HG03064 (cell line): ENCODE results near the gene KRT79.

Experiments
- ATAC-seq: cut with Tn5 transposase; IDR thresholded peaks from one replicate; pipeline ENCODE4 v1.9.1; 2021; ENCODE audit warnings: low read depth; ENCODE audit not compliant: unreplicated experiment

The KRT79 gene

DNA sequence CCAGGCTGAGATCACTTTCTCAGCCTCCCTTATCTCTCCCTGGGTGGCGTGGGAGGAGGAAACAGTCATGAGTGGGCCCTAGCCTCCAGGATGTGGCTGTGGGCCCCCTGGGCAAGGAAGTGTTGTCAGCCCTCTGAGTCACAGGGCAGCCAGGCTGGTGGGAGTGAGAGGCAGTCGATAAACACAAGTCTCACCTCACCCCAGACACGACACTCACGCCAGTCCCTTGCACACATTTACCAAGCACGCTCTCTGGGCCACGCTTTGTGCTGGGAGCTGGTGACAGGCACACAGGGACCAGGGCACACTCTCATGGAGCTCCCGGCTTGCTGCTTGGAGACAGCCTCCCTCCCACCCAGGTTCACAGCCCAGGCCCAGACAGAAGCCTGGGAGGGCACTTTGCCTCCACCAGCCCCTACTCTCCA is 1.9 kb upstream of the KRT79 start:
- ATAC-seq: no peak

DNA sequence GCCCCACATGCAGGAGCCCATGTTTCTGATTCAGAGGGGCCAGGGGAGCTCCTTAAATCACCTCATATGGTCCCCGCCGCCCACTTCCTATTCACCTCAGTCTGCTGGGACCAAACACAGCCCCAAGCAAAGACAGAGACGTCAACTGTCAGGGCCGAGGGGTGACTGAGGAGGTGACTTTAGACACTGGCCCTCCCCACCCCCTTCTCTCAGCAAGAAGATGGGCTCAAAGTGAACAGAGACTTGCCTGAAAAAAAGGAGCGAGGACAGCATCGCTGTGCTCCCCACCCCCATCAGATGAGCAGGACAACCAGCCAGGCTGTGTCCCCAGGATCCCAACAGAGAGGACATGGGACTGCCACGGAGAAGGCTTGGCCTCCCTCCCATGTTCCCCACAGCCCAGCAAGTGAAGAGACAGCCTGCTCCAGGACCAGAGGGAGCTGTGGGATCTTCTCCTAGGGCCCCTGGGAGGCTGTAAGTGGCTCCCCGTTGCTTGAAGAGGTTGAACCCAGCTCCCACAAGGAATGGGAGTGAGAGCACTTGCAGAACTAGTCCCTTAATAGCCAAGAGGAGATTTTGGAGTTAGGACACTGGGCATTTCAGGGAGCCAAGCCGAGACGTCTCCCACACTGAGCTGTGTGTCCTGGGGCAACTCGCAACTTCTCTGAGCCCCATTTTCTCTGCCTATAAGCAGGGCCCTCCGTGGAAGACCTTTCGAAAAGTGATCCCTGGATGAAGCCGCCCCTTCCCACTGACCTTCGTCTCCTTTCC is 1.3 kb upstream of the KRT79 start:
- ATAC-seq: no peak

DNA sequence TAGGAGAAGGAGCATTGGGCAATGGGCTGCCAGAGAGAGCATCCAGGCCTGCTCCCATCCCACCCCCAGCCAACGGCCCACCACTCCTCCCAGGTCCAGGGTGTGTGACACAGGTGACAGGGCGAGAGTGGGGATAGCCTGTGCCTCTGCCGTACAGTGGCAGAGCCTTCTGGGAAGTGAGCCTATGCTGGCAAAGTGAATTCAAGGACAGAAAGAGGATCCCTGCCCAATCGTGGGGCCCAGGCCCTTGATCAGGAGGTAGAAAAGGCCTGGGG is 553 bp upstream of the KRT79 start:
- ATAC-seq: no peak

DNA sequence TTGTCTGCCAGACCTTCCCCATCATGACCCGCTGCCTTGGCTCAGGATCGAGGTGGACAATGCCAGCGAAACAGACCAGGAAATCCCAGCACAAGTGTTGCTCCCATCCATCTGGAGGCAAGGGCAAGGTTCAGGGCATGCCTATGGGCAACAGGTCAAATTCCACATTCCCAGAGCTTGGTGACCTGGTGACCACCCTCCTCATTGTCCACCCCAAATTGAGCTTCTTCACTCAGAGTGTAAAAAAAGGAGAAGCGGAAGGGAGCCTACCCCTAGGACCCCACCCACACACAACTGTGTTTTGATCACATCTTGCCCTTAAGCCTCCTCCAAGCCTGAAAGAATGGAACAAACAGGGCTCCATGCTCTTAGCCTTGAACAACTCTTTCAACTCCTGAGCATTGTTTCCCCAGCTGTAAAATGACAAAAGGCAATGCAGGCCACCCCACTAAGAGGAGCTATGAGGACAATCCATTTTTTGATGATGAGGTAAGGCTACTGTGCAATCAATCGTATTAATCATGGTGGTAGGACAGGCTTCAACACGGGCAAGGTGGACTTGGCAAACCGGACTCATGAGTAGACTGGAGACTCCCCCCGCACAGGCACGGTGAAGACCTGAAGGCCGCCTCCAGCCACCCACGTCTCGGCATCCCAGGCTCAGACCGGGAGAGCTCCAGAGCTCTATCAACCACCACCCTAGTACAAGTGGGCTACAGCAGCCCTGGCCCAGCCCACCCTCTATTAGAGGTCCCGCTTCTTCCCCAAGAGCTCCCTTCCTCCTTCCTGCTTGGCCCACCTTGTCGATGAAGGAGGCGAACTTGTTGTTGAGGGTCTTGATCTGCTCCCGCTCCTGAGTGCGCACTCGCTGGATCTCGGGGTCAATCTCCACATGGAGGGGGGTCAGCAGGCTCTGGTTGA is 866 bp downstream of the KRT79 start:
- no peak for ATAC-seq

DNA sequence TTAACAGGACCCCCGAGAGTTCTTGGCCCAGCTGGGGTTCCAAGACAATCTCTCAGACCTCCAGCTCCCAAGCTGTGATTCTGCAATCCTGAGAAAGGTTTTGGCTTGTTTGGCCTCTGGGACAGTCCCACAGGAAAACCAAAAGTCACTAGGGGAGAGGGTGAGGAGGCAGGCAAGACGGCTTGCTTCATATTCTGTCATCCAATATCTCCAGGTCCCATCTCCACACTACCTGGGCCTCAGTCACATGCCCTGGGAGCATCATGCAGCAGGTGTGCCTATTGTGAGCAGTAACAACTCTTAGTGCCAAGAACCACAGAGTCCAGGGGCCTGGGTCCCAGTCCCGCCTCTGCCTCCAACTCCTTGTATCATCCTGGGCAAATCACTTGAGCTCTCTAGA is 1.7 kb downstream of the KRT79 start:
- ATAC-seq: no peak

DNA sequence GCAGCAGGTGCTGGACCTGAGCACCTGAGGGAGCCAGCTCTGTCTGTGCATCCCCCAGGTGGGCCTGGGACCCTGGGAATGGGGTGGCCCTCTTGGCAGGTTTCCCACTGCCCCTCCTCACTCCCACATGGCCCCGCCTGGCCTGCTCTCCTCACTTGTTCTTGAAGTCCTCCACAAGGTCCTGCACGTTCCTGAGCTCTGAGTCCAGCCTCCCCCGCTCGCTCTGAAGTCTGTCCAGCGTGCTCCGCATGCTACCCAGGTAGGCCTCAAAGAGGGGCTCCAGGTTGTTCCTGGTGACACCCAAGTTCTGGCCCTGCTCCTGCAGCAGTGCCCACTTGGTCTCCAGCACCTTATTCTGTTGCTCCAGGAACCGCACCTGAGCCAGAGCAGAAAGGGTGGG is 2.9 kb downstream of the KRT79 start:
- ATAC-seq: no peak

DNA sequence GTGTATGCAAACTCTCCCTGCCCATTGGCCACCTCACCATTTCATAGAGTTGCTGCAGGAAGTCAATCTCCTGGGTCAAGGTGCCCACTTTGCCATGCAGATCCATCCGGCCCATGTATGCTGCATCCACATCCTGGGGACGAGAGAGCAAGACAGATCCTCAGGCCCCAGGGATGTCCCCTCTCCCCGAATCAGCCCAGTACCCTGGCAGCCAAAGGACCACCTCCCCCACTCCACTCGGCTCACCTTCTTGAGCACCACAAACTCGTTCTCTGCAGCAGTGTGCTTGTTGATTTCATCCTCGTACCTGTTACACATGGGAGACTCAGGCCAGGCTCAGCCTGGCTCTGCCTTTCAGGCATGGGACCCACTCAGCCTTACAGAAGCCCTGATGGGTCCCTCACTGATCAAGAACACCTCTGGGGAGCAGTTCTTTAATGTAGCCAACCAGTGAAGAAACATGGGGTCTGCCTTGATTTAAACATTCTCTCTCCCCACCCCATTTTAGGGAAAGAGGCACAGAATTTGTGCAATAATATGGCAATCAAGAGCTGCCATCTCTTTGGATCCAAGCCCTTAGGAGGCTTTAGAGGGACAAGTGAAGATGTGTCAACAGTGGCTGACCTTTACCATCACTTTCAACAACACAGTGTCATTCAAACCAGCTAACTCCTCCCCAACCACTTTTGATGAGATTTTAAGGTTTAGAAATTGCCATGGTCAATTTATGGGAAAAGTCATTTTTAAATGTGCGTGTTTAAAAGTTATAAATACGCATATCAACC is 3.9 kb downstream of the KRT79 start:
- no peak for ATAC-seq

DNA sequence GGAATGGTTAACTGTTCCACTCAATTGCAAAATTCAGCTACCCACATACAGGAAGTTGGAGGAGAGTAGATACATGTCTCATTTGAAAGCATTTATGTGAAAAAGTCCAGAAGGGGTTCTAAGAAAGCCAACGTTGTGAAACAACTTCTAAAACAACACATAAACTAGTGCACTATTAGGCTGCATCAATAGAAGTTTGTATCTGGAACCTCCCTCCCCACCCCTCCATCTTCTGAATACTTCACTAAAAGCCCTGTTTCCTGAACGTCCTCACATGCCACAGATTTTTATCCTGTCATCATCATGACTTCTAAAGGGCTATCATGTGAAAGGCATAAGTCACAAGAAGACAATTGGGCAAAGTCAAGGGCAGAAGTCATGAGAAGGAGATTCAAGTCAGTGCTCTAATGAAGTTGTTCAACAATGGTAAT is 5.5 kb downstream of the KRT79 start:
- ATAC-seq: no peak

DNA sequence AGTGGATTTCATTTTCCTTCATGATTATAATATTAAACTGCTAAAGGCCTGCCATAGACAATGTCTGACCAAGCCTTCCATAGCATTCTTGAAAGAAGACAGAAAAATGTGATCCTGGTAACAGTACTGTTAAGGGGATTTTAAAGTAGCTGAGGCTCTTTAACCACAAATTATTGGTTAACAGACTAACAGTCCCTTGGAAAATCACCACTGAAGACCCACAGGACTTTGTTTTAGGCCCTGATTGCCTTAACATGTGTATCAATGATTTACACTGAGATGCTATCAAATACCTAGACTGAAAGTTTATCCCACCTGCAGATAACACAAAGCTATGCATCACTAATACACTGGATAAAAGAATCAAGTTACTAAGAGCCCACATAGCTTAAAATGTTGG is 6.0 kb downstream of the KRT79 start:
- ATAC-seq: no peak

DNA sequence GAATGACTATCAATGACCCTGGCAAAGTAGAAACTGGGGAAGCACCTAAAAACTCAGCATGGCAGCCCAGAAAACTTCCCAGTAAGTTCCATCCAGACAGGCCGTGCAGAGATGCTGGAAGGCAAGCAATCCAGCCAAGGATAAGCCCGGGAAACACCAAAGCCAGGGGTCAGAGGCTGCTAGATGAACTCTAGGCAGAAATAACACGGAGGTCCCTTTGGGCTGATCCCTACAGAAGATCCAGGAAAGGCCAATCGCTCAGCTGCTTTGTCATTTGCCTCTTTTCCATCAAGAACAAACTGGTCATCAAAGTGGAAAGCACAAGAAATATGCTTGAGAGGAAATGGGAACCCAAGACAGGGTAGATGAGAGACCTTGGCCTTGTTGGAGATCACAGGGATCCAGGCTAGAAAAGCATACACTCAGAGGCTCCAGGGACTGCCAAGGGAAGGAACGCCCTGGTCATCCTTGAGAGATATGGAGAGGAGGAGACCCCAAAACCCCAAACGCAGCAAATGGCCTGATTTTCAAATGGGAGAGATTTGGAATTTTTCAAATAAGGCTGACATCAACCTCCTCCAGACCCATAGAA is 6.5 kb downstream of the KRT79 start:
- no peak for ATAC-seq

DNA sequence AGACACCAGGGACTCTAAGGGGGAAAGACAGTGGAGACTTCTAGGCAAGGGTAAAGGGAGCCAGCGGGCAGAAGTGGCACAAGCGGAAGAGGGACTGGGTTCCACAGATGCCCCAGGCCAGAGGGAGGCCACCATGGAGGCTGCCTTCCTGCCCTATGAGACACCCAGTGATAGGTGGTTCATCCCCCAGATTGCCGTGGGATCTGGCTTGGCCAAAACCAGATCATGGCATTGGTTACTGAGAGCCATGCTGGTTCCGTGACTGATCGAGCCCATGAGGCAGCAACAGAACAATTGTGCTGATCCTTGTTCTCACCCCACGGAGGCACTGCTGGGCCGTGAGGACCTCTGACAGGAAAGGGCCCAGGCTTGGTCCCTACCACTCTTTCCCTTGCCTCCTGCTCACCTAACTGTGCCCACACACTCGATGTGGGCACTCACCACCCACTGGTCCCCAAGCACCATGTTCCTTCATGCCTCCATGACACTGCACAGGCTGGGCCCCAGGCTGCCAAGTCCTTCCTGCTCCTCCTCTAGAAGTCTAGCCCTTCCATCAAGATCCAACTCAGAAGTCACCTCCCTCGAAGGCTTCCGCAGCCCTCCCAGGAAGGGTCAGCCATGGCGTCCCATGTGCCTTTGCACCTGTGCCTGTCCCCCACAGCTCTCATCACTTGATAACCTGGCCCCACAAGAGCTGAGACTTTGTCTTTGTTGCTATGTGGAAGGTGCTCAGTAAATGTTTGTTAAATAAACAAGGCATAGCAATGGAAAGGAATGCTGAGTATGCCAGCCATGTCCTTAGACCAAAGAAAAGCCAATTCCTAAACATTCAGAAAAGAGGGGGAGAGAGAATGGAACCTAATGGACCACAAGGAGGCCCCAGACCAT is 7.3 kb downstream of the KRT79 start:
- ATAC-seq: no peak

DNA sequence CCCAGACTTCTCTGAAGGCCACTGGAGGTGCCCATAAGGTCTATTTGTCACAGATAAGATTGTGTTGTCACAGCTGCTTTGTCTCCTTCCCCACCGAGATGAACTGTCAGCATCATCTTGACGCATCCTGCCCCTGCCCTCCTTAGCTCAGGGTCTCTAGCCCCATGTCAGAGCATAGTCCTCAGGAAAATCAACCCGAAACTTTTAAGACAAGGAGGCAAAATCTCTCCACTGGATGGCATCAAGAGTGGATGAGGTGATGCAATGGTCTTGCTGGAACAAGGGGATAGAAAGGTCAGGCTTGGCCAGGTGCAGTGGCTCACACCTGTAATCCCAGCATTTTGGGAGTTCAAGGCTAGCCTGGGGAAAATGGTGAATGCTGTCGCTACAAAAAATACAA is 8.2 kb downstream of the KRT79 start:
- ATAC-seq: no peak

DNA sequence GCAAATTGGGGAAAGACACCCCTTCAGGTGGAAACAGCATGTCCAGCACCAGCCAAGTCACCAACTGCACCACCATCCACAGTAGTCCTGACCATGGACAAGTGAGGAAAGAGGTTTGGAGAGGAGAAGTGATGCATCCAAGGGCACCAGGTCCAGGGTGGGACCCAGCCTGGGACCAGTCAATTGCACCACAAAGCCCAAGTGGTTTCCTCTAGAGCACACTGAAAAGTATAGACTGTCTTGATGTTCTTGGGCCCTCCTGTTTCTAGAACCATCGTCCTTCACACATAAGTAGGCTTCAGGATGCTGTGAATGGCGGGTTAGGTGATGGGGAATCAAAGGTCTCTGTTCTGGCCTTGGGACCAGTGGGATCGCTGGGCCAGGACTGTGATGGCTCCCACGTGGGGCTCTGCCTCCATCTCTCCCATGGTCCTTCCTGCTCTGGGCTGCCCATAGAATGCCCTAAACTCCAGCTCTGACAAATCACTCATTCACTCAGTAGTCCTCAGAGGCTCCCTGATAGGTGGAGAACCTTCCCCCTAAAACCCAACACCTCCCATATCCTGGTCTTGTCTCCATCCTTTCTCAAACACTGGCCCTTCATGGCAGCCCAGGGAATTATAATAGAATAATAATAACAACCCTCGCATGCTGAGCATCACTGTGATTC is 9.2 kb downstream of the KRT79 start:
- no peak for ATAC-seq

DNA sequence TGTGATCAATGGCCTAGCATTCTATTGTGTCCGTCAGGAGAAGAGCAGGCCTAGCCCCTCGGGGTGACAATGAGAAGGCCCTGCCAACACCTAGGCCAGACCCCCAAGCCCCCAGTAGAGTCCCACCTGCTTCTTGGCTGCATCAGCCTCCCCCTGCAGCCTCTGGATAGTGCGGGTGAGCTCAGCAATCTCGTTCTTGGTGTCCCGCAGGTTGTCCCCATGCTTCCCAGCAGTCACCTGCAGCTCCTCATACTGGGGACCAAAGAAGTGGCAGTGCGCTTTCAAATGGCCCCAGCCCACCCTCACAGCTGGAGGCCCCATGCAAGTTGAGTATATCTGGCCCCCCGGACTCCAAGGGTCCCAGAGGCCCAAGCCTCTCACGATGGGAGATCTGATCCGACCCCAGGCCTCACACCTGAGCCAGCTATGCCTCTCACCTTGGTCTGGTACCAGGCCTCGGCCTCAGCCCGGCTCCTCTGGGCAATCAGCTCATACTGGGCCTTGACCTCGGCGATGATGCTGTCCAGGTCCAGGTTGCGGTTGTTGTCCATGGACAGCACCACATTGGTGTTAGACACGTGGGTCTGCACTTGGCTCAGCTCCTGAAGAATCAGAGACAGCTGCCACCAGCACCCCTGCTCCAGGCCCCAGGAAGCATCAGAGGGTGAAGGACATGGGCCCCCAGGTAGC is 10.2 kb downstream of the KRT79 start:
- no peak for ATAC-seq

DNA sequence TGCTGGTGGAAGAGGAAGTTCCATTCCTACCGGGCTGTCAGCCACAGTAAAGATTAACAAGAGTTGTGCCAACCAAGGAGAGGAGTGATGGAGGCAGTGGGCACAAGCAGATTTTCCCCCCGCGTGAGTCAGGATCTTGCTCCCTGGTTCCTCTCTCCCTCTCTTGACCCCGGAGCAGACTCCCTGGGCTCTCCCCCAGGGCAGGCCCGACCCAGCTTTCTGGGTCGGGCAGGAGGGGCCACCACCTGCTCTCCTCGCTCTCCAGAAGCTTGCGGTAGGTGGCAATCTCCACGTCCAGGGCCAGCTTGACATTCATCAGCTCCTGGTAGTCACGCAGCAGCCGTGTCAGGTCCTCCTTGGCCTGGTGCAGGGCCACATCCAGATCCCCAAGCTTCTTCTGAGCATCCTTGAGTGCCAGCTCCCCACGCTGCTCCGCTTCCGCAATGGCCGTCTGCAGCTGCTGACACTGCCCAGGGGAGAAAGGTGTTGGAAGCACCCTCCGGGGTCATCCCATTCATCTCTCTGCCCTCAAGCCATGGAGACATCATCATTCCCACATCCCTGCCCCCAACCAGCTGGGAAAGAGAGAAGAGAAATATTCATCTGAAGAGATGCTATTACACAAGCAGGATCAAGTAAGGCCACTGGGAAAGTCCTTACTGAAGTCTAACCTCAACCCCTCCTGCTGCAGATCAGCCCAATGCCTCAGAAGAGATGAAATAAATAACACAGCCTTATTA is 11.2 kb downstream of the KRT79 start:
- no peak for ATAC-seq

DNA sequence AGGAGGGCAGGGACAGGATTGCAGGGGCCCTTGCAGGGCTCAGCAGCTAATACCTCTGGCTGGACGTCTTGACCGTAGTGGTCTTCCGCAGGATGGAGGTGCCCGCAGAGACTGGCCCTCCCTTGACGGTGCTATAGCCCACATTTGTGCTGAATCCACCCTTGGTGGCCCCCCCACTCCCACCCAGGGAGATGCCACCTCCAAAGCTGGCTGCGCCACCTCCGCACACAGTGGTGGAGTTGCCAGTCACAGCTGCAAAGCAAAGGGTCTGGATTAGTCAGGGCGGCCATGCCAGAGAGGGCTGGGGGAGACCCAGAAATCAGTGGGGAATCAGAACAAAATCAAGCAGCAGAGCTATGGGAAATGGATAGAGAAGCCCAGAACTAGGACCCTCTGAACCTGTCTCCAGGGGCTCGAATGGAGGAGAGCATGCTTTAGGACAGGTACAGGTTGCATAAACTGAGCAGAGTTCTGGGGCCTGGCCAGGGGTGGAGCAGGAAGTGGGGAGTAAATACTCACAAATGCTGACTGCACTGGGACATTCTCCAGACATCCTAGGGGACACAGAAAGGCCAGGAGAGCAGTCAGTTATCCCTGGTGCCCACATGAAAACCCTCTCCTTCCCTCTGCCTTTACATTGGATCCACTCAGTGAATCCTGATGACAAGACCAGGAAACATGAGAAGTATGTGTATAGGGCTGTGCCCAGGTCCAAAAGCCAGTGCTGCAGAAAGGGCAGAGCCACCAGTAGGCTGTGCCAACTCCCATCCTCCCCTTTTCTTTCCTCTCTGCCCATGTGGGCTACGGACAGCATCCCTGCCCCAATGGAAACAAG is 12.1 kb downstream of the KRT79 start:
- ATAC-seq: no peak

DNA sequence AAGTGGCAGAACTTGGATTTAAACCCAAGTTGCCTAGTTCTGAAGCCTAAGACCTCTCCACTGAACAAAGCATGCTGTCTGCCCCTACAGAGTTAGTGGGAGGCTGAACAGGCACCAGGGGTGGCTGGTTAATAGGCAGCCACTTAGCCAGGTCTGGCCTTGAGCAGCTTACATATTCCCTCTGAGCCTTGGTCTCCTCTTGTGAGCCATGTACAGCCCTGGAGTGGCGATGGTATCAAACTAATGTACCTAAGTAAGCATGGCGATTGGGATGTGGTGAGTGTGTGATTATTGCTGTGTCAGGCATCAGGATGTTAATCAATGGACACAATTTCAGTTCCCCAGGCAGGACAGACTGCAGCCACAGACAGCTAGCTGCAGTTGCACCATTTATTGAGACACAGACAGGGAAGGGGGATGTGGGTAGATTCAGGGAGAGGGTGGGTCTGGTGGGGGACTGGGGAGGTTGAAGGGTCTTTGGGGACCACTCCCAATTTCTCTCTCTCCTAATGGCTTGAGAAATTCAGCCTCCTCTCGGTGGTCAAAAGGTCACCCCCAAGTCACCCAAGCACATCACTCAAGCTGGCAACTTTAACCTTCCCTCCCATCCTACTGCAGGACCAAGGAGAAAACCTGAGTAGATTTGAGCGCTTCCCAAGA is 12.9 kb downstream of the KRT79 start:
- no peak for ATAC-seq
